RWPE1 (cell line): ENCODE results near the gene DMXL1.
A peak's percentile ranks its signal among the peaks of the same experiment; 100 is the strongest.
"Not testable (repeated sequence)": the region's sequence is repeated elsewhere in the genome, so short reads cannot be mapped to it uniquely, and the experiment has no call there.

ENCODE experiments used
- CTCF ChIA-PET: fragments of 350-600 bp; sonication (Branson Sonifier 250); formaldehyde crosslinking; extraction: SDS; loops from one replicate; lab custom pipeline; 2021; lab: Yijun Ruan, JAX
- POLR2A ChIA-PET: fragments of 400-600 bp; formaldehyde crosslinking; extraction: SDS; loops from one replicate; lab custom pipeline; 2020; ENCODE audit warnings: antibody characterized with exemption; ENCODE audit not compliant: low non-redundant PET; lab: Yijun Ruan, JAX
- DNase-seq: peaks from one replicate; pipeline ENCODE4 v3.0.0; 2012; ENCODE audit warnings: low spot score
- H3K27ac ChIP-seq: fragments of 450-650 bp; 2 replicates; pipeline ENCODE4 v1.5.1; 2017
- TF ChIP-seq, protein P1 (sequence below): fragments of 450-650 bp; conservative IDR thresholded peaks from 2 replicates; pipeline ENCODE4 v1.5.1; 2017; ENCODE audit warnings: low read depth, mild to moderate bottlenecking

Gene DMXL1

DNA sequence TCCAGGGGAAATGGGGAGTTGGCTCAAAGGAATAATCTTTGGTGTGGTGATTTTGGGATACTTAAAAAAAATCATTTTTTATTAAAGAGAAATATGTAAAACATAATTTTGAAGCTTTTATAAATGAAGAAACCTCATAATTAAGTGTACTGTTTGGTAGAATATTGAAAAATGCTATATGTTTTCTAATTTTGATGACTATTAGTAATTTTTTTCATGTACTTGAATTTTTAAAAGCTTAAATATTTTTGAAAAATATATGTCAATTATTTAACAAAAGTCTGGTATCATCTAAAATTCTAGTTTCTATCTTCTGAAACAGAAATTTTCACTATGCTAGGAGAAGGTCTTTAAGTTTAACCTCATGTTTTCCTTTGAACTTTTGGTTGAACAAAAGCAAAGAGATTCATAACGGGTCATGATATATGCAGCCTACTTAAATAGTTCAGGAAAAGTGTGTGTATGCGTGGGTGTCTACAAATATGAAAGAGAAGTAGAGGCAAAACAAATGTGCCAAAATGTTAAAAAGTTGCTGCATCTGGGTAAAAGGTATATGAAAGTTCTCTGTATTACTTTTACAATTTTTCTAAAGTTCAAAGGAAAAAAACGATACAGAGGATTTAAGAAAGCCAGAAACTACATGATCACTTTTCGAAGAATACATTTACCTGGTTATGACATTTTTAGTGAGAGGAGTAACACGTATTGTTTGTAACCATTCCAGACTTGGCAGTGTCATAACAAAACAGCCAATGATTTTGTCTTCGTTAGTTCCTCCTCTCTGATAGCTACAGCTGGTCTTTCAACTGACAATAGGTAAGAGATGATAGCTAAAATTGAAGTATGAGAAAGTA lies 167.6 kb downstream of the DMXL1 start:
- H3K27ac ChIP-seq: no peak overlapping the region
- DNase-seq: no peak
- ChIA-PET CTCF (interaction anchor here (0.5 to 0.9 kb wide), 3 partner anchors 17 to 529 kb away, joined by 3 to 4 read pairs (median 3); no protein-coding TSS in a partner anchor), POLR2A (interaction anchor here (0.6 kb wide), 1 partner anchor 86 kb away, joined by 4 read pairs; no protein-coding TSS in a partner anchor)
- TF ChIP-seq, protein P1, sequence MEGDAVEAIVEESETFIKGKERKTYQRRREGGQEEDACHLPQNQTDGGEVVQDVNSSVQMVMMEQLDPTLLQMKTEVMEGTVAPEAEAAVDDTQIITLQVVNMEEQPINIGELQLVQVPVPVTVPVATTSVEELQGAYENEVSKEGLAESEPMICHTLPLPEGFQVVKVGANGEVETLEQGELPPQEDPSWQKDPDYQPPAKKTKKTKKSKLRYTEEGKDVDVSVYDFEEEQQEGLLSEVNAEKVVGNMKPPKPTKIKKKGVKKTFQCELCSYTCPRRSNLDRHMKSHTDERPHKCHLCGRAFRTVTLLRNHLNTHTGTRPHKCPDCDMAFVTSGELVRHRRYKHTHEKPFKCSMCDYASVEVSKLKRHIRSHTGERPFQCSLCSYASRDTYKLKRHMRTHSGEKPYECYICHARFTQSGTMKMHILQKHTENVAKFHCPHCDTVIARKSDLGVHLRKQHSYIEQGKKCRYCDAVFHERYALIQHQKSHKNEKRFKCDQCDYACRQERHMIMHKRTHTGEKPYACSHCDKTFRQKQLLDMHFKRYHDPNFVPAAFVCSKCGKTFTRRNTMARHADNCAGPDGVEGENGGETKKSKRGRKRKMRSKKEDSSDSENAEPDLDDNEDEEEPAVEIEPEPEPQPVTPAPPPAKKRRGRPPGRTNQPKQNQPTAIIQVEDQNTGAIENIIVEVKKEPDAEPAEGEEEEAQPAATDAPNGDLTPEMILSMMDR: no peak

DNA sequence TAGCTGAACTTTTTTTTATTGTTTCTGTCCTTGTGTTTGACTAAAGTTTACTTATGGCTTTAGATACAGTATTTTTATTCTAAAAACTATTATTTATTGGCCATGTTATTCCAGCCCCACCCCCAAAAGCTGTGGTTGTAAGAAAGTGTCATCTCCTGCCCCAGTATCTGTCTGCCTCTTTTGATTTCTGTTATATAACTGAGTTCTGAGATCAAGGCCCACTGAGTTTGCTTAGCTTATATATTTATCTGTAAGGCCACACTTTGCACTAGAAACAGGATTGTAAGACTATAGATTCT lies 168.2 kb downstream of the DMXL1 start:
- ChIA-PET CTCF (interaction anchor here (0.9 kb wide), 1 partner anchor 17 kb away, joined by 3 read pairs; no protein-coding TSS in a partner anchor), POLR2A (no interaction called here)
- TF ChIP-seq, protein P1: no peak

DNA sequence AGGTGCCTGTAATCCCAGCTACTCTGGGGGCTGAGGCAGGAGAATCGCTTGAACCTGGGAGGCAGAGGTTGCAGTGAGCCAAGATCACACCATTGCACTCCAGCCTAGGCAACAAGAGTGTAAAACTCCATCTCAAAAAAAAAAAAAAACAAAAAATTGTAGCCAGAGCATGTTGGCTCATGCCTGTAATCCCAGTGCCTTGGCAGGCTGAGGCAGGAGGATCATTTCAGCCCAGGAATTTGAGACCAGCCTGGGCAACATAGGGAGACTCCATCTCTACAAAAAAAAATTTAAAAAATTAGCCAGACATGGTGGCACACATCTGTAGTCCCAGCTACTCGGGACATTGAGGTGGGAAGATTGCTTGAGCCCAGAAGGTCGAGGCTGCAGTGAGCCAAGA lies 168.9 kb downstream of the DMXL1 start:
- DNase-seq, POLR2A ChIA-PET: not testable (repeated sequence)
- CTCF ChIA-PET: interaction anchor here (0.7 kb wide), 2 partner anchors 301 to 1132 kb away, joined by 3 read pairs; no protein-coding TSS in a partner anchor
- H3K27ac ChIP-seq: peak overlapping the region; percentile 42

More for the DNA sequence above, 168.2 kb downstream of the DMXL1 start:
- DNase-seq: no peak
- H3K27ac ChIP-seq: no peak overlapping the region

DNA sequence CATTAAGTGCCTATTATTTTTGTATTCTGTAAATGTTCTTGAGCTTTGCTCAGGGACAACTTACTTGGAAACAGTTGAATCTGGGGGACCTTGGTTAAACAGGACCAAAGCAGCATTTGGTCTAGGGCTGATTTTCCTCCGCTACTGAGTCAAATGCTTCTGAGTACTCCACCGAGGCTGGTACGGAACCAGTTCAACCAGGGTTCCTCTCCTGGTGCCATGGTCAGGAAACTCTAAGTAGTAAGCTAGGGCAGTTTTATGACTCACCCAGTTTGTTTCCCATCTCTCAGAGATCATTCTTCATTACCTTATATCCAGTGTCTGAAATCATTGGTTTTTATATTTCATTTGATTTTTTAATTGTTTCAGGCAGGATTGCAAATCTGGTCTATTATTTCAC lies 173.0 kb downstream of the DMXL1 start:
- TF ChIP-seq, protein P1: no peak
- H3K27ac ChIP-seq: no peak overlapping the region
- ChIA-PET POLR2A (no interaction called here), CTCF (no interaction called here)
- peak; percentile 25 for DNase-seq

DNA sequence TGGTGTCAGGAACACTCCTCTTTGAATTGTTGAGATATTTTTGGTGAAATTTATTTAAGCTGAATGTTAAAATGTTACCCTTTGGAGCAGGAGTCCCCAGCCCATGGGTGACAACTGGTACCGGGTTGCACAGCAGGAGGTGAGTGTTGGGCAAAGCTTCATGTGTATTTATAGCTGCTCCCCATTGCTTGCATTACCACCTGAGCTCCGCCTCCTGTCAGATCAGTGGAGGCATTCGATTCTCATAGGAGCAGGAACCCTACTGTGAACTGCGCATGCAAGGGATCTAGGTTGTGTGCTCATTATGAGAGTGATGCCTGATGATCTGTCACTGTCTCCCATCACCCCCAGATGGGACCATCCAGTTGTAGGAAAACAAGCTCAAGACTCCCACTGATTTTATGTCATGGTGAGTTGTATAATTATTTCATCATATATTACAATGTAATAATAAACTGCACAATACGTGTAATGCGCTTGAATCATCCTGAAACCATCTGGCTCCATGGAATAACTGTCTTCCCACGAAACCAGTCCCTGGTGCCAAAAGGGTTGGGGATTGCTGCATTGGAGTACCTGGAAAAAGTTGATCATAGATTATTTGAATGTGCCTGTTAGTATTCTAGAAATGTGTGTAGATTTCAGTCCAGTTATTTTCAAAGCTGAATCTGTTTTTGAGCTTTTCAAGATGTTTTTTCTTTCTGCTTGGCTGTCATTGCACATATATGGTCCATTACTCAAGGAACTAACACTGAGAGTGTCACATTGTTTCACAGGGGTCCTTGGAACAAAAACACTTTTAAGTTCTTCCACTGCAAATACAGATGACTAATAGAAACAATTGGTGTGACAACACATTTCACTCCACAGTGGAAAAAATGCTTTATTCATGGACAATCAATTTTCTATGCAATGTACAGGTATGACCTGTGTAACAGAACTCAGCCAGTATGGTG lies 180.3 kb downstream of the DMXL1 start:
- ChIA-PET POLR2A (no interaction called here), CTCF (no interaction called here)
- H3K27ac ChIP-seq: no peak overlapping the region
- no peak for DNase-seq
- TF ChIP-seq, protein P1: no peak

DNA sequence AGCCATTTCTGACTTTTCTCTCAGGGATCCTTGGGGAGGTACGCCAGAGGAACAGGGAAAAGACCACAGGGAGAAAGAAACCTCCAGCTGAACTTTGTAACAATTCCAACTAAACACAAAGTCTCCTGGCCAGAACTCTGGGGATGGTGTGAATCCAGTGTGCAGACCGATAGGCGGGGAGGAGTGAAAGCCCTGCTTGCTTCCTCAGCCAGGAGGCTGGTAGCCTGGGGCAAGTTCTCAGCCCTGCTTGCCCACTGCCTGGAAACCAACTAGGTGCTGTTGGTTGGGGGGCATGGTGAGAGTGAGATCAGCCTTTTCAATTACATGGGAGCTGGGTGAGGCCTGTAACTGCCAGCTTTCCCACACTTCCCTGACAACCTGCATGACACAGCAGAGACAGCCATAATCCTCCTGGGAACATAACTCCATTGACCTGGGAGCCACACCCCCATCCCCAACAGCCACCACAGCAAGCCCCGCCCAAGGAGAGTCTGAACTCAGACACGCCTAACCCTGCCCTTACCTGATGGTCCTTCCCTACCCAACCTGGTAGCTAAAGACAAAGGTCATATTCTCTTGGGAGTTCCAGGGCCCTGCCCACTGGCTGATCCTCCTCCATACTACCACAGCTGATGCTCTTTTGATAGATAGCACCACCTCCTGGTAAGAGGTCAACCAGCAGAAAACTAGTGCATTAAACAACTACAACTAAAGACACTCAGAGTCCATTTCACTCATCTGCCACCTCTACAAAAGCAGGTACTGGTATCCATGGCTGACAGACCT lies 184.9 kb downstream of the DMXL1 start:
- CTCF ChIA-PET: interaction anchor here (0.9 to 1.0 kb wide), 2 partner anchors 40 to 300 kb away, joined by 3 read pairs; no protein-coding TSS in a partner anchor
- POLR2A ChIA-PET: interaction anchor here (1.4 kb wide), 1 partner anchor 13 kb away, joined by 3 read pairs; no protein-coding TSS in a partner anchor
- H3K27ac ChIP-seq: peak overlapping the region; percentile 49
- DNase-seq: no peak
- TF ChIP-seq, protein P1: no peak
